Suppressor macrophage treated with lipopolysaccharide for 1 hour (primary cell): ENCODE measurements around the gene PLXNA2.

Experiments used
- DNase-seq, 3 donors: peaks; one replicate each; pipeline ENCODE4 v3.0.0-alpha.2; 2020 to 2022

PLXNA2 gene

GRCh38 chr1:208036106-208036808 lies 207.9 kb downstream of the PLXNA2 start:
- peak in 2 of 3 donors; percentile 27 to 29 for DNase-seq

DNA sequence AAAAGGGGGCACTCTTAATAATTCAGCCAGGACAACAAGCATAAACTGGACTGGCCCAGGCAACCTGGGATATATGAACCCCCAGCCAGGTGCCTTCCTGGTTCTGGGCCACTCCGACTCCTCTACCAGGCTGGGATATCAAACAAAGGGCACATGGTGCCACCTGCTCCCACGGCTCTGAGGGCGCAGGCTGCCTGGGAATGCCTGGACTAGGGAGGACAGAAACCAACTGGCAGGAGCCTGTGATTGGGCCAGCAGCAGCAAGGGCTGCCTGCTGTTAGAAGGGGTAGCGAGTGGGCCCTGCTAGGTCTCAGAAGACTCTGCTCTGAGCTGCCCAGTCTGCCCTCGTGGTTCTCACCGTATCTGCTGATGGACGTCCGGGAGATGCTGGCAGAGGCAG lies 210.0 kb downstream of the PLXNA2 start:
- DNase-seq = no peak

GRCh38 chr1:208033236-208033635 lies 210.9 kb downstream of the PLXNA2 start:
- DNase-seq = no peak

GRCh38 chr1:208031932-208032320 lies 212.3 kb downstream of the PLXNA2 start:
- DNase-seq = no peak

DNA sequence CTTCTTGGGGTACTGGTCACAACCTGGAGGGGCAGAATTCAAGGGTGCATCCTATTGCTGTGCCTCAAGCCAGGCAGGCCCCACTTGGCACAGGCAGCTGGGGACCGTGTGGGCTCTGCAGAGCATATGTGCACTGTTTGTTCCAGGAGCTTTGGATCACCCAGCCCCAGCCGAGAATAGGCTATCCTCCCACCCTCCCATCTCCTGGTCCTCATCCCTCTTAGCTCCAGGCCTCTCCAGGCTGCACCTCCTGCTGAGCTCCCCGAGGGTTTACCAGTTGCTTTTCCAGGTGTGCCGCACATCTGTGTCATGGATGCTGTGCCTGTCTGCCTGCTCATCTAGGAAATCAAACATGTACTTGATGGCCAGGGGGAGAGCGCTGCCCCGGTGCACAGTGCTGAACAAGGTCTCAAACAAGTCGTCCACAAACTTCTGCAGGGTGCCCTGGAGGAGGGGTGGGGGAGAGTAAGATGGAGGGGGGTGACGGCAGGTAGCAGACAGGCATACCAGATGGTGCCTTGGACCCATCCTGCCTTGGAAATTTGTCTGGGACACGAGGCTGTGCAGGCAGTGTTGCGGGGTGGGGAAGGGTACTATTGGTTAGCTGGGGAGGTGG lies 212.8 kb downstream of the PLXNA2 start:
- no peak for DNase-seq

DNA sequence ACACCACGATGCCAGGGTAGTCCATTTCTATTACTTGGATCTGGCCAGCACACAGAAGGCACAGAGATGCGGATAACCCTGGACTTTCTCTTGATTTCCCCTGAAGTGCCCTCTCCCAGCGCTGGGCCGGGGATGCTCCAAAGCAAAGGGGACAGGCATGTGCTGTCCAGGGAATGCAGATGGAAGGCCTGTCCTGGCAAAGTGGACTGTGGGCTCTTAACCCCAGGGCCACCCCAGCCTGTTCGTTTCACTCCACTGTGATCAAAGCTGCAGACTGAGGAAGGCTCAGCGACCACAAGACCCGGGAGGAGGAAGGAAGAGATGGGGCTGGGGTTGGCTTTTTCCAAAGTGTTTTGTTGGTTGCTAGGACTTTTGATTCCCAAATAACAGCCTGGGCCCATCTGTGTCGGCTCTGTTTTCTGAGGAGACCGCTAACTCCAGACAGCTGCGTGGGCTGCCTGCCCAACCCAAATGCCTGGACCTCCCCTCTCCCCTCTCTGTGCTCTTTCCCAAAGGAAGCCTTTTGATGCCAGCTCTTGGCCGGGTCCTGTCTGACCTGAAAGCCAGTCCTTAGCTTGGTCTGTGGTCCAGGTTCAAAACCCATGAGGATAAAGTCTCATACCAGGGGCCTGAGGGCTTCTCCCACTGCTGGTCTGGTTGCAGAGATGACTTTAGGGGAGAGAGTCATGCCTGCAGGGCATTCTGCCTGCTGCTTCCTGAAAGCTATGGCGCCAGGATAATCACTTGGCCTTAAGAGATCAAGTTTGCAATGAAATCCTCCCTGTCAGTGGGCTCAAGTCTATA lies 213.7 kb downstream of the PLXNA2 start:
- DNase-seq = no peak

GRCh38 chr1:208029381-208030287 lies 214.6 kb downstream of the PLXNA2 start:
- peak; percentile 82 to 88 (median 86) for DNase-seq

DNA sequence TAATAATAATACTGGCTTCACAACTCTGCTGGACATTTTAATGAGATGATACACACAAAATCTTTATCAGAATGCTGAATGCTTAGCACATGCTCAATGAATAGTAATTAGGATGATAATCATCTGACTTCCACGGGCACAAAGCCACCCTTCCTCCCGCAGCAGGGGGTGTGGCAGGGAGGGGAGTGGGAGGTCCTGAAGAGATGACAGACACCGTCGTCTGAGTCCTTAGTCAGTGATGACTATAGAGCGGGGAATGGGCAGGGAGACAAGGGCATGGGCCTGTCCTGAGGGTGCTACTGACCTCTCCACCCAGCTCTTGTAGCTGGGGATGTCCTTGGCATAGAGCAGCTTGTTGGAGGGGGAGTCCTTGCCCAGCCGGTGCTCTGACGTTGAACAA lies 215.7 kb downstream of the PLXNA2 start:
- no peak for DNase-seq

GRCh38 chr1:208027861-208028260 lies 216.3 kb downstream of the PLXNA2 start:
- DNase-seq = no peak

DNA sequence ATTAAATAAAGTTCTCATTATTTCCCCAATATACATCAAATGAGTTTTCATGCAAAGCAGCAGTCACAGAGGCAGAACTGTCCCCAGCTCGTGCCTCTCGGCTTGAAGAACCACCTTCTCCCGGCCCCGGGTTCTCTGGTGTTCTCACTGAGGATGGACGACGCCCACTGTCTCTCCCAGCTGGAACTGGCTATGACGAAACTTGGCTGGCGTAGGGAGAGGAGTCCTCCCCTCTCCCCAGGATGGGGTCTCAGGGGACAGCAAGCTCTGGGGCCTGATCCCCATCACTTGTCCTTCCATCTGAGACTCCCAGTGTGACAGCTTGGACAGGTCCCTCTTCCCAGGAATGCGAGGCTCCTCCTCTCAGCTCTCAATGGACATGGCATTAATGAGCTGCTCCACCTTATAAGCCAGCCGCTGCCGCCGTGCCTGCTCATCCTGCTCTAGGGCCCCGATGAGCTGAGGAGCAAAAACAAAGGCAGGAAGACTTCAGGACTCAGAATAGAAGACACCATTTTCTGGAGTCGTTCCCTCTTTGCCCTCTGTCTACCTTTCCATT lies 217.2 kb downstream of the PLXNA2 start:
- DNase-seq = no peak

- DNase-seq = no peak
Measured at GRCh38 chr1:208025031-208025430, 219.2 kb downstream of the PLXNA2 start.

GRCh38 chr1:208024406-208024805 lies 219.8 kb downstream of the PLXNA2 start:
- DNase-seq = no peak

GRCh38 chr1:208019257-208019656 lies 224.9 kb downstream of the PLXNA2 start:
- DNase-seq = no peak

DNA sequence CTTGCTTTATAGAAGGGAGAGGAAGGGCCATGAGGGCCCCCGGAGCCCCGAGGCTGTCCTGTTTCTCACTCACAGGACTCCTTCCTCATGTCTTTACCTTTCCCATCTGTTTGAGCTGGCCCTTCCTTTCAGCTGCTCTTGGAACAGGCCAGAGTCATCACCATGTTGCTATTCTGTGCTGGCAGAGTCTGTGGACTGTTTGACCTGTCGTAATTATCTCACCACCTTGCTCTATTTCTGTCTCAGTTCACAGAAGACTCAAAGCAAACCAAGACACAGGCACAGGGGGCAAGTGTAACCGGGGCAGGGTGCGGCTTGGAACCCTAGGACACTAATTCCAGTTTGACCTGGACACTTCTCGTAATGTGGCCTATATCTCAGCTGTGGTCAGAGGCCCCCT lies 228.9 kb downstream of the PLXNA2 start:
- DNase-seq = no peak

DNA sequence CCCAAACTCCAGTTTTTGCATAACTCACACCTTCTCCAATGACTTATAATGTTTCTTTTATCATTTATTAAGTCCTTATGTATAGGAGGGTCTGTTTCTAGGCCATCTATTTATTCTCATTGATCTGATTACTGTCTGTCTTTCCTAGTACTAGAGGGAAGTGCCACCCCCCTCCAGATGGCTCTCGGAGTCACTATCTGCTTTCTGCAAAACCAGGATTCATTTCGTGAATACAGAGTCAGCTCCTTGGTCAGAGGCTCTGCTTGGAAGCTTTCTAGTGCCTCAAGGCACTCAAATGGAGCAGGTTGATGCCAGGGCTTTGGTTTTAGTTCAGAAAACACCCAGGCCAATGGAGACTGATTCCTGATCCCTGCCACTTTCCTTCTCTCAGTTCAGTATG lies 231.0 kb downstream of the PLXNA2 start:
- DNase-seq = no peak

DNA sequence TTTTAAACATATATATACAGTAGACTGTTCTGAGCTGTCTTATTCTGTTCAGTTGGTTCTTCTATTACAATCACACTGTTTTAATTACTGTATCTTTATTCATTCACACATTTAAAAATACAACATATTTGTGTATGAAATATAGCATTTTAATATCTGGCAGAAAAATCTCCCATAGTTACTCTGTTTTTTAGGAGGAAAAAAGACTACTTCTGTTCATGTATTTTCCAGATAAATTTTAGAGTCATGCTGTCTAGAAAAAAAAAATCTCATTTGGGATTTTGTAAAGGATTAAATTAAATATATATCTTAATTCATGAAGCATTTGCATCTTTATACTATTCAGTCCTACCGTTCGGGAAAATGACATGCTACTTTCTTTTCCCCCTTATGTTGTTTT lies 231.5 kb downstream of the PLXNA2 start:
- no peak for DNase-seq

DNA sequence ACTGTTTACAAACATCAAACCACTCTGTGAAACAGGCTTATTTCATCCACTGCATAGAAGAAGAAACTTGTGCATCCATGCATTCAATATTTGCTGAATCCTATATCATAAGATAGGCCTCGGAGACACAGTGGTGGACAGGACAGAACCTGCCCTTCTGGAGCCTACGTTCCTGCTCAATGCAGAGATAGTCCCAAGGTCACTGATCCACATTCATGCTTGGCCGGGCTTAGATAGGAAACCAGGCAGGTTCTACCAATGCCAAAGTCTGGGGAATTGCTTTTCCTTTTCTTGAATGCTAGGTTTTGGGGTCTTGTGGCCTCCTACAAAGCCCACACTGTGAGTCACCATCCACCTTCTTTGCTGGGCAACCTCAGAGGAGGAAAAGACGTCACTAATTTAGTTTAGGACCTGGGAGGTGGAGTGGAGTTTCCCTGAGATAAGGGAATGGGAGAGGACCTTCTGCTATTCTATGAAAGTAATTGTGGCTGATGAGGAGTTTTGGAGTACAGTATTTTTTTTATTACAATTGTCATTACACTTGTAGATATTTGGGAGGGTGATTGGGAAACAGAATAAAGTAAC lies 233.6 kb downstream of the PLXNA2 start:
- no peak for DNase-seq

DNA sequence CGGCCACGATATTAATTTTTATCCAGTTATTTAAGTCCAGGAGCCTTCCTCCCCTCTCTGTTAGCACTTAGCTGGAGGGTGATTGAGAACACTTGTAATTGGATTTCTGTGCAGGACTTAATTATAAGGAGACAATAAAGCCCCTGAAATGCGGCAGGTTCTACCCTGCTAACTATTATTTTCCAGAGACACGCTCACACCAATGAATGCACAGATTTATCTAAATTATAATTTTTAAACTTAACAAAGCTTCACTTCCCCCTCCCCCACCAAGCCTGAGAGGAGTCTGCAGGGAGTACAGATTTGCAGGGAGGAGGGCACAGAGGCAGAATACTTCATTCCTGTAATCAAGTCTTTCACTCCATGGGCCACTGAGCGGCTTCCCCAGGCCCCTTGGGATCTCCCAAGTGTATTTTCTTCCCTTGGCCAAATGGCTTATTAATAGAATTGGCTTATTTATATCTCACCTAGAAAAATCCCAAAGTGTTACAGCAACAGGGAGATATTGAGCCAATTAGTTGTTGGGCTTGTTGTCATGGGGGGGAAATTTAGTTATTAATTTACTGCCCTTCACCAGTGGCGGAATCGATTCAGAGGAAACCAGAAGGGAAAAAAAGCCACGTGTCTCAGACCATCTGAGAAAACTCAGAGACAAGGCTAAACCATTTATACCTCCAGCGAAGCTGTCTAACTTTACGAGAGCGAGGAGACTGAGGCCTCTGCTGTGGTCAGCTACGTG lies 234.3 kb downstream of the PLXNA2 start:
- DNase-seq = no peak

GRCh38 chr1:208009303-208009702 lies 234.9 kb downstream of the PLXNA2 start:
- no peak for DNase-seq

DNA sequence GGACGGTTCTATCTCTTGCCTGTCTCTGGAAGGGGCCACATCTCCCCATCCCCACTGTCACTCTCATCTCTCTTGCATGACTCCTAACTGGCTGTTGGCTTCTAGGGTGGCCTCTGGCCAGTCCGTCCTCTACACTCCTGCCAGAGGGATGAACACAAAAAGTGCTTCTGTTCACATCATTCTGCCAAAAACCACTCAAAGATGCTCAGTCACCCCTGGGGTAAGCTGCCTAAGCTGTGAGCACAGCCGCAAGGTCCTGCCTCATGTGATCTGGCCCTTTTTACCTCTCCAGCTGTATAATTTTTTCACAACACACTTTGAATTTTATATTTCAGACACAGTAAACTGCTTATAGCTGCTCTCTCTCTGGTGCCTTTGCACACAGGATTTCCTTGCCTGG lies 235.7 kb downstream of the PLXNA2 start:
- no peak for DNase-seq

DNA sequence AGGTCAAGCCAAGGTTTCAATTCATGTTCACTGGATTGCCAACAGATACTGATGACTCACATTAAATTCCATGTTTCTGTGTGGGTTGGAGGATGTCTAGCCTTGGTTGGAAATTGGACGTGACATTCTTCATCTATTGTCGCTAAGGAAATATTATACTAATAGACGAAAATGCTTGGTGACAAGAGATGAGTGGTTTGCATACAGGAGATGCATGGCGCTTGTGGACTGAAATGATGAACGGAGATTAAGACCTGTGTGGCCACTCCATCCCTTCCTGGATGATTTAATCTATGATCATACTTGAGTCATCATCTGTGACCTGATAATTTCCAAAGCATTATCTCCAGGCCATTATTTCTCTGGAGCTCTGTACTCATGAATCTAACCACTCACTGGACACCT lies 236.2 kb downstream of the PLXNA2 start:
- DNase-seq = peak in 1 of 3 donors; percentile 15
